ENCODE data around the gene APOO.

The APOO gene

GRCh38 chrX:23788521-23788920 is 119.2 kb downstream of the APOO start:
- in situ Hi-C loops (cut with MboI; ENCODE audit: low sequenced_read_pairs): no loop called here

- in situ Hi-C loops (cut with MboI; ENCODE audit: low sequenced_read_pairs): no loop called here
Observed at GRCh38 chrX:23787745-23788118, 120.0 kb downstream of the APOO start.

- in situ Hi-C loops (cut with MboI; ENCODE audit: low sequenced_read_pairs): no loop called here
Observed at GRCh38 chrX:23786268-23786815, 121.4 kb downstream of the APOO start.

- in situ Hi-C loops (cut with MboI; ENCODE audit: low sequenced_read_pairs): no loop called here
Observed at GRCh38 chrX:23785580-23785979, 122.2 kb downstream of the APOO start.

- in situ Hi-C loops (cut with MboI; ENCODE audit: low sequenced_read_pairs): no loop called here
Observed at GRCh38 chrX:23784470-23785331, 123.0 kb downstream of the APOO start.

GRCh38 chrX:23783589-23784469 is 123.9 kb downstream of the APOO start:
- in situ Hi-C loops (cut with MboI; ENCODE audit: low sequenced_read_pairs): no loop called here

Measured in hTERT RPE-1 (cell line).